OCI-LY3 (cell line): Measurements from ENCODE around the gene RRP1.

Experiments
- EZH2phosphoT487 ChIP-seq: fragments of 200-600 bp; shearing (Covaris generic); IDR thresholded peaks from 2 replicates; pipeline ENCODE4 v1.6.1; 2018; ENCODE audit warnings: antibody characterized with exemption, mixed run types, low read depth
- TF ChIP-seq, protein P1 (sequence below): fragments of 200-600, 300-600 bp; sonication (generic); IDR thresholded peaks from 2 replicates; pipeline ENCODE4 v1.5.1; 2014; ENCODE audit warnings: antibody characterized with exemption, low read length, low read depth

DNA sequence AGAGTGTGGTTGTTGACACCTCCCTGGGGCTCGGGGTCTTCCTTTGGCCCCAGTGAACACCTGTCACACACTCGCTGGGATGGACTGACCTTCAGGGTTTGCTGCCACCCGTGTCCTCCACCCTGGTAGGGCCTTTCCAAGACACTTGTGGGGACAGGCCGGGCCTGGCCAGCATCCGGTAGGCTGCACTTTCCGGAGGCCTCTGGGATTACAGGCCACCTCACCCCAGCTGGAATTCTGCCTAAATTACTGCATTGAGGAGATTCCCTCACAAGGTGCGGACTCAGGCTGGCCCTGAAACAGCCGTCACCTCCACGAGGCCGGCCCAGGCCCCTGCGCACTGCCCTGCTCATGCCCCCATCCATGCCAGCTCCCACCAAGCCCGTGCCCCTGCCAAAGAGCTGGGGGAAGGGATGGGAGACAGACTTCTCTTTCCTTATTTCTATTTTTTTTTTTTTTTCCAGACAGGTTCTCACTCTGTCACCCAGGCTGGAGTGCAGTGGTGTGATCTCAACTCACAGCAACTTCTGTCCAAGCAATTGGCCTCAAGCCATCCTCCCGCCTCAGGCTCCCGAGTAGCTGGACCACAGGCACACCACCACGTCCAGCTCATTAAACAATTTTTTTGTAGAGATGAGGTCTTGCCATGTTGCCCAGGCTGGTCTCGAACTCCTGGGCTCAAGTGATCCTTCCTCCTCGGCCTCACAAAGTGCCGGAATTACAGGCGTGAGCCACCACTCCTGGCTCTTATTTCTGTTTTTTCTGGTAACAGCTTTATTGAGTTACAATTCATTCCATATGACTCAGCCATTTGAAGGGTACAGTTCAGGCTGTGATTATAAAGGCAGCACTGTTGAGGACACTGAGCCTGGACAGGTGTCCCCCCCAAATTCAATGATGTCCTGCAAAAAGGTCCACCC is 24.5 kb upstream of the RRP1 start:
- TF ChIP-seq, protein P1, sequence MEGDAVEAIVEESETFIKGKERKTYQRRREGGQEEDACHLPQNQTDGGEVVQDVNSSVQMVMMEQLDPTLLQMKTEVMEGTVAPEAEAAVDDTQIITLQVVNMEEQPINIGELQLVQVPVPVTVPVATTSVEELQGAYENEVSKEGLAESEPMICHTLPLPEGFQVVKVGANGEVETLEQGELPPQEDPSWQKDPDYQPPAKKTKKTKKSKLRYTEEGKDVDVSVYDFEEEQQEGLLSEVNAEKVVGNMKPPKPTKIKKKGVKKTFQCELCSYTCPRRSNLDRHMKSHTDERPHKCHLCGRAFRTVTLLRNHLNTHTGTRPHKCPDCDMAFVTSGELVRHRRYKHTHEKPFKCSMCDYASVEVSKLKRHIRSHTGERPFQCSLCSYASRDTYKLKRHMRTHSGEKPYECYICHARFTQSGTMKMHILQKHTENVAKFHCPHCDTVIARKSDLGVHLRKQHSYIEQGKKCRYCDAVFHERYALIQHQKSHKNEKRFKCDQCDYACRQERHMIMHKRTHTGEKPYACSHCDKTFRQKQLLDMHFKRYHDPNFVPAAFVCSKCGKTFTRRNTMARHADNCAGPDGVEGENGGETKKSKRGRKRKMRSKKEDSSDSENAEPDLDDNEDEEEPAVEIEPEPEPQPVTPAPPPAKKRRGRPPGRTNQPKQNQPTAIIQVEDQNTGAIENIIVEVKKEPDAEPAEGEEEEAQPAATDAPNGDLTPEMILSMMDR = no peak
- TF ChIP-seq EZH2phosphoT487 = no peak
